GM06990 (cell line): ENCODE measurements around the gene CUZD1.

ENCODE experiments used
- DNase-seq: peaks from one replicate; pipeline ENCODE4 v3.0.0-alpha.2; 2011; ENCODE audit not compliant: insufficient read length; ENCODE audit errors: extremely low read depth
- H3K27me3 ChIP-seq: replicated peaks from 2 replicates; pipeline ENCODE4 v1.6.0; 2011; ENCODE audit warnings: low read length; ENCODE audit not compliant: control insufficient read depth, insufficient read depth
- H3K36me3 ChIP-seq: 2 replicates; pipeline ENCODE4 v1.5.1; 2011; ENCODE audit warnings: low read length; ENCODE audit not compliant: control insufficient read depth, insufficient read depth
- H3K4me3 ChIP-seq: replicated peaks from 2 replicates; pipeline ENCODE4 v1.5.1; 2011; ENCODE audit warnings: low read depth, mild to moderate bottlenecking, control low read depth, low read length
- CTCF ChIP-seq: IDR thresholded peaks from 2 replicates; pipeline ENCODE4 v1.5.1; 2011; ENCODE audit warnings: low read length, control low read depth, mild to moderate bottlenecking, inconsistent platforms; ENCODE audit not compliant: insufficient read depth, poor library complexity, severe bottlenecking

Gene CUZD1

GRCh38 chr10:122856902-122857301, 11.2 kb upstream of the CUZD1 start:
- Histone ChIP-seq H3K36me3 (no peaks in the 10 kb centered on the region), H3K27me3 (no peaks in the 10 kb centered on the region), H3K4me3 (no peak overlapping the region)
- DNase-seq, result no peak
- TF ChIP-seq CTCF, result no peak

GRCh38 chr10:122855745-122856144, 10.1 kb upstream of the CUZD1 start:
- no peaks in the 10 kb centered on the region for H3K27me3 ChIP-seq
- H3K36me3 ChIP-seq, result no peaks in the 10 kb centered on the region
- no peak for TF ChIP-seq CTCF
- no peak for DNase-seq
- H3K4me3 ChIP-seq, result no peak overlapping the region

- H3K36me3 ChIP-seq, result no peaks in the 10 kb centered on the region
- H3K27me3 ChIP-seq, result no peaks in the 10 kb centered on the region
- no peak for TF ChIP-seq CTCF
- DNase-seq, result no peak
- no peak overlapping the region for H3K4me3 ChIP-seq
These were observed 9.0 kb upstream of the CUZD1 start for GRCh38 chr10:122854648-122855047.

GRCh38 chr10:122853665-122854313, 8.1 kb upstream of the CUZD1 start:
- Histone ChIP-seq H3K36me3 (no peaks in the 10 kb centered on the region), H3K27me3 (no peaks in the 10 kb centered on the region), H3K4me3 (no peak overlapping the region)
- DNase-seq, result no peak
- TF ChIP-seq CTCF, result no peak

GRCh38 chr10:122852261-122852660, 6.6 kb upstream of the CUZD1 start:
- Histone ChIP-seq H3K36me3 (no peaks in the 10 kb centered on the region), H3K4me3 (no peak overlapping the region), H3K27me3 (no peaks in the 10 kb centered on the region)
- TF ChIP-seq CTCF, result no peak
- DNase-seq, result no peak
